K562 (cell line): Measurements from ENCODE around the gene MND1. TPM values are rescaled to one million over a fixed set of nuclear protein-coding genes. Genes with fewer than 3 reads are reported as not detected.

Experiments used
- ATAC-seq: fragments of 200-7000 bp; cut with Tn5 transposase; 3 replicates; pipeline ENCODE4 v1.9.1; 2020; ENCODE audit warnings: moderate library complexity
- BruUV-seq: library from RNA; stranded (reverse); fragments of 400-500 nt; replicated peaks from 2 replicates; lab custom pipeline; 2021; lab: Mats Ljungman, UMichigan
- CTCF ChIA-PET: fragments of 300-600 bp; formaldehyde crosslinking; extraction: SDS; loops from one replicate; lab custom pipeline; 2021; ENCODE audit warnings: low intra/inter-chr PET ratio; lab: Yijun Ruan, JAX
- POLR2A ChIA-PET: fragments of 300-600, 350-650 bp; sonication (Branson Sonifier 250); formaldehyde crosslinking; extraction: SDS; loops from one replicate; lab custom pipeline; 2021; ENCODE audit warnings: antibody characterized with exemption, inconsistent platforms; lab: Yijun Ruan, JAX
- DNase-seq, 4 experiments: peaks; one replicate each; pipeline versions ENCODE4 v3.0.0 to v3.0.0-alpha.2; 2011 to 2018; ENCODE audit warnings: low spot score in 3 of 4, mixed read lengths in 3 of 4; ENCODE audit errors: extremely low read depth in 1 of 4
- FAIRE-seq: peaks from 2 replicates; lab custom pipeline; 2011; peaks lifted over from hg19 to GRCh38; lab: Jason Lieb, UNC
- H2AFZ ChIP-seq: 2 replicates; pipeline ENCODE4 v1.6.0; 2011; ENCODE audit warnings: low read depth, low read length, control low read depth, inconsistent platforms
- H3K27ac ChIP-seq: fragments of 200-600 bp; 3 replicates; pipeline ENCODE4 v1.8.0; 2011; ENCODE audit warnings: low read depth, mild to moderate bottlenecking, control low read depth, inconsistent platforms, low read length, moderate library complexity, mixed read lengths; ENCODE audit errors: extremely low read depth
- H3K27me3 ChIP-seq, 2 experiments: fragments of 300-600 bp in 1 of 2; 2 replicates in 1 of 2; 3 replicates in 1 of 2; pipeline versions ENCODE4 v1.6.0 to v1.8.0; 2011; ENCODE audit warnings: inconsistent platforms in 2 of 2, low read length in 2 of 2, mild to moderate bottlenecking in 1 of 2, mixed read lengths in 1 of 2, moderate library complexity in 1 of 2; ENCODE audit not compliant: control insufficient read depth in 2 of 2, insufficient read depth in 2 of 2
- H3K36me3 ChIP-seq: fragments of 300-600 bp; 3 replicates; pipeline ENCODE4 v1.8.0; 2011; ENCODE audit warnings: mild to moderate bottlenecking, low read length, inconsistent platforms; ENCODE audit not compliant: control insufficient read depth, insufficient read depth
- H3K4me1 ChIP-seq, 2 experiments: fragments of 200-600 bp in 1 of 2; replicated peaks in 1 of 2; 2 replicates in 1 of 2; 3 replicates in 1 of 2; pipeline versions ENCODE4 v1.5.1 to v1.8.0; 2011; ENCODE audit warnings: inconsistent platforms in 2 of 2, low read length in 2 of 2, mild to moderate bottlenecking in 1 of 2, mixed read lengths in 1 of 2, moderate library complexity in 1 of 2; ENCODE audit not compliant: control insufficient read depth in 2 of 2, insufficient read depth in 2 of 2
- H3K4me2 ChIP-seq: 2 replicates; pipeline ENCODE4 v1.6.1; 2011; ENCODE audit warnings: low read length, control low read depth, inconsistent platforms, mixed read lengths; ENCODE audit not compliant: insufficient read depth
- H3K4me3 ChIP-seq: fragments of 200-600 bp; sonication (generic), shearing (Covaris generic); 2 replicates; pipeline ENCODE4 v1.5.1; 2016; ENCODE audit warnings: control low read depth, inconsistent platforms
- H3K79me2 ChIP-seq: fragments of 200-600 bp; 3 replicates; pipeline ENCODE4 v1.8.0; 2011; ENCODE audit warnings: low read length, inconsistent platforms; ENCODE audit not compliant: control insufficient read depth, insufficient read depth
- H3K9ac ChIP-seq, 2 experiments: 2 replicates each; pipeline versions ENCODE4 v1.6.0 to v1.6.1; 2011; ENCODE audit warnings: low read depth in 2 of 2, low read length in 2 of 2, control low read depth in 1 of 2, inconsistent platforms in 1 of 2, mild to moderate bottlenecking in 1 of 2, mixed read lengths in 1 of 2; ENCODE audit not compliant: insufficient read depth in 1 of 2
- H3K9me1 ChIP-seq: one replicate; pipeline ENCODE4 v1.6.0; 2011; ENCODE audit warnings: inconsistent platforms, mild to moderate bottlenecking, low read length, moderate library complexity; ENCODE audit not compliant: control insufficient read depth, insufficient read depth
- H3K9me3 ChIP-seq: replicated peaks from 2 replicates; pipeline ENCODE4 v1.5.1; 2011; ENCODE audit warnings: low read depth, low read length, inconsistent platforms; ENCODE audit not compliant: control insufficient read depth, insufficient read depth
- H4K20me1 ChIP-seq: replicated peaks from 2 replicates; pipeline ENCODE4 v1.6.1; 2011; ENCODE audit warnings: low read length, inconsistent platforms, mixed read lengths; ENCODE audit not compliant: control insufficient read depth, insufficient read depth
- BRD9 ChIP-seq: fragments of 450-650 bp; IDR thresholded peaks from 2 replicates; pipeline ENCODE4 v1.6.1; 2018; ENCODE audit warnings: low read depth; ENCODE audit not compliant: partially characterized antibody
- CBFA2T2 ChIP-seq: fragments of 450-650 bp; conservative IDR thresholded peaks from 2 replicates; pipeline ENCODE4 v1.6.1; 2017; ENCODE audit warnings: mild to moderate bottlenecking
- CBFA2T3 ChIP-seq: fragments of 450-650 bp; IDR thresholded peaks from 2 replicates; pipeline ENCODE4 v1.6.1; 2017
- DDX20 ChIP-seq: fragments of 450-650 bp; IDR thresholded peaks from 2 replicates; pipeline ENCODE4 v1.6.1; 2016; ENCODE audit warnings: missing genetic modification characterization, low read depth, mild to moderate bottlenecking, missing compliant biosample characterization, moderate library complexity
- DPF2 ChIP-seq: fragments of 450-650 bp; IDR thresholded peaks from 2 replicates; pipeline ENCODE4 v1.6.1; 2016
- MAX ChIP-seq: sonication (generic); formaldehyde crosslinking; IDR thresholded peaks from 2 replicates; pipeline ENCODE4 v1.9.0; 2022; ENCODE audit warnings: mild to moderate bottlenecking, missing genetic modification reagents
- MAZ ChIP-seq, 2 experiments: fragments of 450-650 bp in 1 of 2; sonication (generic) in 1 of 2; formaldehyde crosslinking; IDR thresholded peaks in 1 of 2; conservative IDR thresholded peaks in 1 of 2; 2 replicates each; pipeline versions ENCODE4 v1.4.0 to v1.5.0; 2020; ENCODE audit warnings: mild to moderate bottlenecking in 1 of 2, missing genetic modification reagents in 1 of 2
- MYNN ChIP-seq, 2 experiments: sonication (generic); formaldehyde crosslinking in 1 of 2; IDR thresholded peaks; 2 replicates each; pipeline versions ENCODE4 v1.5.0 to v1.6.1; 2016 to 2020; ENCODE audit warnings: antibody characterized with exemption in 1 of 2, missing genetic modification reagents in 1 of 2
- NR1H2 ChIP-seq: sonication (generic); formaldehyde crosslinking; IDR thresholded peaks from 2 replicates; pipeline ENCODE4 v1.4.0; 2020; ENCODE audit warnings: mild to moderate bottlenecking, missing genetic modification reagents
- POLR2A ChIP-seq: fragments of 450-650 bp; conservative IDR thresholded peaks from 2 replicates; pipeline ENCODE4 v1.6.1; 2016
- SMARCE1 ChIP-seq: fragments of 450-650 bp; IDR thresholded peaks from 2 replicates; pipeline ENCODE4 v1.7.1; 2016; ENCODE audit warnings: mild to moderate bottlenecking
- ZFPM2 ChIP-seq: fragments of 250-450 bp; sonication (Bioruptor Pico); IDR thresholded peaks from 2 replicates; pipeline ENCODE4 v1.5.1; 2022; ENCODE audit warnings: mild to moderate bottlenecking
- ZNF140 ChIP-seq: fragments of 250-450 bp; sonication (Bioruptor Pico); IDR thresholded peaks from 2 replicates; pipeline ENCODE4 v1.8.0; 2021; ENCODE audit warnings: moderate library complexity, mild to moderate bottlenecking, inconsistent platforms
- ZNF431 ChIP-seq: sonication (generic); formaldehyde crosslinking; IDR thresholded peaks from 2 replicates; pipeline ENCODE4 v1.8.0; 2022; ENCODE audit warnings: mild to moderate bottlenecking, missing genetic modification reagents
- ZNF436 ChIP-seq: fragments of 250-450, 450-650 bp; sonication (Bioruptor Pico); formaldehyde crosslinking; IDR thresholded peaks from 2 replicates; pipeline ENCODE4 v1.7.0; 2020; ENCODE audit warnings: mild to moderate bottlenecking
- WGBS: fragments of 100-300 bp; shearing (Covaris generic); methylation state at CpG from one replicate; pipeline ENCODE4 v1.1.6; 2016; ENCODE audit warnings: low coverage, mixed read lengths; ENCODE audit not compliant: insufficient coverage; ENCODE audit errors: missing lambda C conversion rate; 5-methylcytosine and 5-hydroxymethylcytosine counted together
- in situ Hi-C: fragments of 300-500 bp; cut with MboI; formaldehyde crosslinking; loops from 4 replicates; pipeline ENCODE4 v1.15.0; 2018; ENCODE audit warnings: inconsistent platforms, mixed read lengths
- intact Hi-C: fragments of 100-400 bp; cut with micrococcal nuclease; formaldehyde crosslinking; loops from 2 replicates; pipeline ENCODE4 v1.14.2; 2022
- polyA plus RNA-seq, 8 experiments: library from polyadenylated mRNA; depleted of rRNA in 4 of 8; stranded (reverse) in 5 of 8; unstranded in 3 of 8; fragments of >200 nt; fragmentation: Nextera tagmentation in 2 of 8; fragmentation: Illumina TruSeq in 1 of 8; extraction: Ambion mirVana in 2 of 8; extraction: Trizol in 1 of 8; gene quantifications; 2 replicates each; pipeline versions ENCODE4 v1.2.1 to v1.2.3, GENCODE V29; 2011 to 2014; ENCODE audit warnings: inconsistent platforms in 1 of 8, missing spikeins in 1 of 8
- total RNA-seq, 7 experiments: library from RNA; depleted of rRNA in 6 of 7; stranded (reverse); fragments of >200 nt in 6 of 7; fragmentation: Illumina TruSeq in 2 of 7; extraction: Trizol in 2 of 7; gene quantifications; 2 replicates each; pipeline versions ENCODE4 v1.2.1 to v1.2.3, GENCODE V29; 2011 to 2021; ENCODE audit warnings: low replicate concordance in 1 of 7
- TF ChIP-seq, protein P1 (sequence below): sonication (generic); formaldehyde crosslinking; IDR thresholded peaks from 2 replicates; pipeline ENCODE4 v1.8.1; 2022; ENCODE audit warnings: missing genetic modification reagents
- TF ChIP-seq, protein P2 (sequence below), 2 experiments: fragments of 450-650 bp in 1 of 2; sonication (generic) in 1 of 2; formaldehyde crosslinking in 1 of 2; IDR thresholded peaks in 1 of 2; conservative IDR thresholded peaks in 1 of 2; 2 replicates each; pipeline versions ENCODE4 v1.6.1 to v1.8.1; 2016 to 2023; ENCODE audit warnings: mild to moderate bottlenecking in 2 of 2, moderate library complexity in 2 of 2, inconsistent platforms in 1 of 2, missing genetic modification reagents in 1 of 2
- TF ChIP-seq, protein P3 (sequence below): fragments of 250-450 bp; sonication (Bioruptor Pico); IDR thresholded peaks from 2 replicates; pipeline ENCODE4 v1.4.0; 2020; ENCODE audit warnings: mild to moderate bottlenecking, moderate library complexity
- TF ChIP-seq, protein P4 (sequence below): sonication (generic); IDR thresholded peaks from 2 replicates; pipeline ENCODE4 v1.6.1; 2016

MND1 gene
- total and polyA plus RNA-seq, 9 of the 15 experiments (the other 6 are each of a cell fraction or from before 2014, with no cell fraction given) = 35.3 to 94.1 (median 59.9) TPM

DNA sequence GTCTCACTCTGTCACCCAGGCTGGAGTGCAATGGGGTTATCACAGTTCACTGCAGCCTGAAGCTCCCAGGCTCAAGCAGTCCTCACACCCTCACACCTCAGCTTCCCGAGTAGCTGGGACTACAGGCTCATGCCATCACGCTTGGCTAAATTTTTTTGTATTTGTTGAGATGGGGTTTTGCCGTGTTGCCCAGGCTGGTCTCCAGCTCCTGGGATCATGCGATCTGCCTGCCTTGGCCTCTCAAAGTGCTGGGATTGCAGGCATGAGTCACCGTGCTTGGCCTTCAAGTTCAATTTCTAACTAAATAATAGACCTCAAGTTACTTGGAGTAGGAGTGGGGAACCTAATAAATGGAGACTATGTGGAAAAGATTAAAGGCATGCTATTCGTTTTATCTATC lies 48.9 kb downstream of the MND1 start (continued):
- TF ChIP-seq, protein P1, sequence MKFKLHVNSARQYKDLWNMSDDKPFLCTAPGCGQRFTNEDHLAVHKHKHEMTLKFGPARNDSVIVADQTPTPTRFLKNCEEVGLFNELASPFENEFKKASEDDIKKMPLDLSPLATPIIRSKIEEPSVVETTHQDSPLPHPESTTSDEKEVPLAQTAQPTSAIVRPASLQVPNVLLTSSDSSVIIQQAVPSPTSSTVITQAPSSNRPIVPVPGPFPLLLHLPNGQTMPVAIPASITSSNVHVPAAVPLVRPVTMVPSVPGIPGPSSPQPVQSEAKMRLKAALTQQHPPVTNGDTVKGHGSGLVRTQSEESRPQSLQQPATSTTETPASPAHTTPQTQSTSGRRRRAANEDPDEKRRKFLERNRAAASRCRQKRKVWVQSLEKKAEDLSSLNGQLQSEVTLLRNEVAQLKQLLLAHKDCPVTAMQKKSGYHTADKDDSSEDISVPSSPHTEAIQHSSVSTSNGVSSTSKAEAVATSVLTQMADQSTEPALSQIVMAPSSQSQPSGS = no peak
- no peak for TF ChIP-seq SMARCE1

DNA sequence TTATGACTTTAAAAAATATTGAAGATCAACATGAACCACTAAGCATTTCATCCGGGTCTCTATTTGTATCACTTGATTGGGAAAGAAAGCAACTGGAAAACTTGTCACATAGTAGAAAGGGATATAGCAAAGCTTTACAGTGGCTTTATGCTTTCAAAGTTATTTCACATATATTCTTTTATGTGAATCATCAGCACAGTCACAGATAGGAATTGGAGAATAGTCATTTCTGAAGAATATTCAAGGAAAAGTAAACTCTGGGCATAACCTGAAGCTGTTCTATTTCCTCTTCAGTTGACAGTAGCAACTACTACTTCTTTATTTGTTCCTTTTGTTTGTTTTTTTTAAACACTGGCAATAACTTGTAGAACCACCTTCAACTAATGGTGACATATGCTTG lies 50.5 kb downstream of the MND1 start:
- ChIA-PET POLR2A (interaction anchor here (1.1 kb wide), 1 partner anchor 15 kb away, joined by 3 read pairs; no protein-coding TSS in a partner anchor), CTCF (no interaction called here)
- H3K9me1 ChIP-seq = no peaks in the 10 kb centered on the region
- no peak overlapping the region for H3K27ac ChIP-seq
- no peak overlapping the region for H2AFZ ChIP-seq
- no TSS peak for BruUV-seq
- intact Hi-C loops = no loop called here
- ATAC-seq (no peak), FAIRE-seq (no peak), DNase-seq (no peak)
- 95% methylated on average over 1 of the region's 1 CpG for WGBS
- peaks cover 40% of the 10 kb centered on the region for H3K36me3 ChIP-seq
- H4K20me1 ChIP-seq = no peaks in the 10 kb centered on the region
- no peaks in the 10 kb centered on the region for H3K27me3 ChIP-seq
- H3K9ac ChIP-seq = no peak overlapping the region
- H3K9me3 ChIP-seq = no peaks in the 10 kb centered on the region
- in situ Hi-C loops = no loop called here
- no peak for TF ChIP-seq CBFA2T3
- TF ChIP-seq NR1H2 (CRISPR knock-in tag) = no peak
- TF ChIP-seq ZFPM2 (CRISPR knock-in tag) = no peak
- no peak for TF ChIP-seq ZNF140 (CRISPR knock-in tag)
- no peak for TF ChIP-seq MAX
- no peak for TF ChIP-seq ZNF436
- no peak for TF ChIP-seq DDX20 (tag)
- TF ChIP-seq BRD9 = no peak
- TF ChIP-seq ZNF431 (CRISPR knock-in tag) = no peak
- TF ChIP-seq MYNN (IDR thresholded peaks at IDR 0.05) = no peak
- no peak for TF ChIP-seq MYNN (CRISPR knock-in tag; IDR thresholded peaks at IDR 0.05)
- TF ChIP-seq POLR2A = no peak
- TF ChIP-seq CBFA2T2 = no peak
- TF ChIP-seq DPF2 = no peak
- TF ChIP-seq, protein P2, sequence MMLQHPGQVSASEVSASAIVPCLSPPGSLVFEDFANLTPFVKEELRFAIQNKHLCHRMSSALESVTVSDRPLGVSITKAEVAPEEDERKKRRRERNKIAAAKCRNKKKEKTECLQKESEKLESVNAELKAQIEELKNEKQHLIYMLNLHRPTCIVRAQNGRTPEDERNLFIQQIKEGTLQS (IDR thresholded peaks at IDR 0.05) = no peak
- TF ChIP-seq, protein P2 (CRISPR knock-in tag; conservative IDR thresholded peaks at IDR 0.05) = no peak
- TF ChIP-seq, protein P3, sequence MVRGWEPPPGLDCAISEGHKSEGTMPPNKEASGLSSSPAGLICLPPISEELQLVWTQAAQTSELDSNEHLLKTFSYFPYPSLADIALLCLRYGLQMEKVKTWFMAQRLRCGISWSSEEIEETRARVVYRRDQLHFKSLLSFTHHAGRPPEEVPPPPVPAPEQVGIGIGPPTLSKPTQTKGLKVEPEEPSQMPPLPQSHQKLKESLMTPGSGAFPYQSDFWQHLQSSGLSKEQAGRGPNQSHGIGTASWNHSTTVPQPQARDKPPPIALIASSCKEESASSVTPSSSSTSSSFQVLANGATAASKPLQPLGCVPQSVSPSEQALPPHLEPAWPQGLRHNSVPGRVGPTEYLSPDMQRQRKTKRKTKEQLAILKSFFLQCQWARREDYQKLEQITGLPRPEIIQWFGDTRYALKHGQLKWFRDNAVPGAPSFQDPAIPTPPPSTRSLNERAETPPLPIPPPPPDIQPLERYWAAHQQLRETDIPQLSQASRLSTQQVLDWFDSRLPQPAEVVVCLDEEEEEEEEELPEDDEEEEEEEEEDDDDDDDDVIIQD (CRISPR knock-in tag) = no peak
- TF ChIP-seq, protein P4, sequence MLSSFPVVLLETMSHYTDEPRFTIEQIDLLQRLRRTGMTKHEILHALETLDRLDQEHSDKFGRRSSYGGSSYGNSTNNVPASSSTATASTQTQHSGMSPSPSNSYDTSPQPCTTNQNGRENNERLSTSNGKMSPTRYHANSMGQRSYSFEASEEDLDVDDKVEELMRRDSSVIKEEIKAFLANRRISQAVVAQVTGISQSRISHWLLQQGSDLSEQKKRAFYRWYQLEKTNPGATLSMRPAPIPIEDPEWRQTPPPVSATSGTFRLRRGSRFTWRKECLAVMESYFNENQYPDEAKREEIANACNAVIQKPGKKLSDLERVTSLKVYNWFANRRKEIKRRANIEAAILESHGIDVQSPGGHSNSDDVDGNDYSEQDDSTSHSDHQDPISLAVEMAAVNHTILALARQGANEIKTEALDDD = no peak
- TF ChIP-seq MAZ (CRISPR knock-in tag; conservative IDR thresholded peaks at IDR 0.05 in 1 of 2, IDR thresholded peaks at IDR 0.05 in 1 of 2) = no peak
- H3K4me2 ChIP-seq = no peak overlapping the region
- H3K79me2 ChIP-seq = no peaks in the 10 kb centered on the region
- no peak overlapping the region for H3K4me3 ChIP-seq
- no peaks in the 10 kb centered on the region for H3K4me1 ChIP-seq
